ENCODE measurements around the gene VAMP1. TPM values are rescaled to one million over a fixed set of nuclear protein-coding genes. Genes with fewer than 3 reads are reported as not detected.

Gene VAMP1
- total and polyA plus RNA-seq, 2 of the 13 experiments (the other 11 are each of a cell fraction or from before 2014, with no cell fraction given), result 2.5 to 7.4 TPM

- in situ Hi-C loops (cut with HindIII; ENCODE audit: extremely low pct_ligation_motif_present, low pct_unique_long_range_greater_than_20kb) (loop anchor here (25.0 kb wide), 1 partner anchor 396 kb away; no protein-coding TSS in a partner anchor), intact Hi-C loops (cut with micrococcal nuclease; ENCODE audit: unreplicated experiment) (no loop called here)
- DNase-seq (ENCODE audit: low spot score) (no peak), FAIRE-seq (no peak), ATAC-seq (no peak)
- H2AFZ ChIP-seq (ENCODE audit: low read length), result no peak overlapping the region
- no peak overlapping the region for H3K27ac ChIP-seq (ENCODE audit: extremely low read length, insufficient read depth, low read length)
- H3K4me1 ChIP-seq (ENCODE audit: insufficient read depth, low read length), result 0 out of 2 replicates have a peak, but pooled peaks cover under 1% of the 10 kb centered on the region
- H3K9me3 ChIP-seq (ENCODE audit: low read length), result no peaks in the 10 kb centered on the region
- no peaks in the 10 kb centered on the region for H4K20me1 ChIP-seq (ENCODE audit: insufficient read depth, low read length)
- TF ChIP-seq HNRNPK (IDR thresholded peaks at IDR 0.05; ENCODE audit: low read depth, low read length, poor library complexity, severe bottlenecking), result no peak
- no peak for TF ChIP-seq ATM (IDR thresholded peaks at IDR 0.05; ENCODE audit: borderline replicate concordance)
- no peak for TF ChIP-seq ZNF382 (CRISPR knock-in tag; IDR thresholded peaks at IDR 0.05; ENCODE audit: borderline replicate concordance)
- no peak for TF ChIP-seq TAF1 (CRISPR knock-in tag; IDR thresholded peaks at IDR 0.05)
- TF ChIP-seq TRIM24 (CRISPR knock-in tag; IDR thresholded peaks at IDR 0.05), result no peak
- H3K9ac ChIP-seq (ENCODE audit: insufficient read depth, low read depth, low read length), result no peak overlapping the region
- peaks cover 14 to 48% of the 10 kb centered on the region in 2 experiments for H3K36me3 ChIP-seq (replicated peaks in 1 of 2; ENCODE audit: control insufficient read depth in 1 of 2, insufficient read depth in 2 of 2, low read length in 2 of 2)
- BruUV-seq (replicated peaks), result no TSS peak
- H3K4me2 ChIP-seq (ENCODE audit: low read depth, low read length), result no peak overlapping the region
- POLR2A ChIA-PET, result interaction anchor here (0.8 to 2.3 kb wide), 4 partner anchors 12 to 95 kb away, joined by 3 to 12 read pairs (median 6); partner anchors contain the start of gene VAMP1
- no peak overlapping the region for H3K4me3 ChIP-seq (replicated peaks in 1 of 3; ENCODE audit: insufficient read depth in 1 of 3, low read depth in 2 of 3, low read length in 3 of 3)
- H3K27me3 ChIP-seq (ENCODE audit: control insufficient read depth in 1 of 2, insufficient read depth in 2 of 2, low read length in 2 of 2), result no peaks in the 10 kb centered on the region
- CTCF ChIA-PET (ENCODE audit: low intra/inter-chr PET ratio, low total read pairs), result no interaction called here
- no peaks in the 10 kb centered on the region for H3K79me2 ChIP-seq (ENCODE audit: insufficient read depth, low read length)
- WGBS (ENCODE audit: low lambda C conversion rate), result 96% methylated on average over 14 of the region's 14 CpGs
Observed at GRCh38 chr12:6458281-6459003, 12.0 kb downstream of the VAMP1 start.

DNA sequence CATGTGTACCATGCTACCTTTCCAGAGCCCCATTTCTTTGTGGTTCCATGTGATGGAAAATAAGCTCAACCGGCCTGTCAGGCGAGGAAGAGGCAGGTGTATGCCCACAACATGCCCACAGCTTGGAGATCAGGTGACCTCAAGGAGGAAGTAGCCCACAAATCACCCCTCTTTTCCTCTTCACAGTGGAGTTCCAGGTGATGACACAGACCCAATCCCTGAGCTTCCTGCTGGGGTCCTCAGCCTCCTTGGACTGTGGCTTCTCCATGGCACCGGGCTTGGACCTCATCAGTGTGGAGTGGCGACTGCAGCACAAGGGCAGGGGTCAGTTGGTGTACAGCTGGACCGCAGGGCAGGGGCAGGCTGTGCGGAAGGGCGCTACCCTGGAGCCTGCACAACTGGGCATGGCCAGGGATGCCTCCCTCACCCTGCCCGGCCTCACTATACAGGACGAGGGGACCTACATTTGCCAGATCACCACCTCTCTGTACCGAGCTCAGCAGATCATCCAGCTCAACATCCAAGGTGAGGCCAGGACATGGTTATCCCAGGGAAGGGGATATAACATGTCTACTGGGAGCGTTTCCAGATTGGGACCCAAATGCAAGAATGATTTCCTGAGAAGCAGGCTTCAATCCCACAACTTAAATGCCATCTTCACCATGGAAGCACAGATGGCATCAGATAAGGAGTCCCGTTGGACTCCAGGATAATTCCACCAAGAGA is 13.1 kb downstream of the VAMP1 start:
- no peak overlapping the region for H2AFZ ChIP-seq (ENCODE audit: low read length)
- no peak for ATAC-seq
- CTCF ChIA-PET (ENCODE audit: low intra/inter-chr PET ratio, low total read pairs), result no interaction called here
- H4K20me1 ChIP-seq (ENCODE audit: insufficient read depth, low read length), result no peaks in the 10 kb centered on the region
- H3K9me3 ChIP-seq (ENCODE audit: low read length), result no peaks in the 10 kb centered on the region
- no peak overlapping the region for H3K4me2 ChIP-seq (ENCODE audit: low read depth, low read length)
- peaks cover 4% of the 10 kb centered on the region for H3K79me2 ChIP-seq (ENCODE audit: insufficient read depth, low read length)
- no peak overlapping the region for H3K9ac ChIP-seq (ENCODE audit: insufficient read depth, low read depth, low read length)
- WGBS (ENCODE audit: low lambda C conversion rate), result 99% methylated on average over 8 of the region's 12 CpGs
- FAIRE-seq, result no peak
- POLR2A ChIA-PET, result interaction anchor here (2.3 kb wide), 1 partner anchor 13 kb away, joined by 9 read pairs; the partner anchor contains the start of gene VAMP1
- intact Hi-C loops (cut with micrococcal nuclease; ENCODE audit: unreplicated experiment), result no loop called here
- H3K36me3 ChIP-seq (replicated peaks in 1 of 2; ENCODE audit: control insufficient read depth in 1 of 2, insufficient read depth in 2 of 2, low read length in 2 of 2), result peaks cover 9 to 41% of the 10 kb centered on the region in 2 experiments
- TF ChIP-seq NFIC (IDR thresholded peaks at IDR 0.05; ENCODE audit: low read length), result no peak
- no peak for TF ChIP-seq PITX1 (CRISPR knock-in tag; IDR thresholded peaks at IDR 0.05)
- no peak for TF ChIP-seq ZNF350 (CRISPR knock-in tag; IDR thresholded peaks at IDR 0.05; ENCODE audit: borderline replicate concordance, low read depth)
- no peak for TF ChIP-seq HMG20B (CRISPR knock-in tag; conservative IDR thresholded peaks at IDR 0.05)
- TF ChIP-seq AGO2 (optimal IDR thresholded peaks at IDR 0.05; ENCODE audit: low read depth, low read length), result peak; percentile 34
- peaks cover 11% of the 10 kb centered on the region for H3K4me1 ChIP-seq (ENCODE audit: insufficient read depth, low read length)
- H3K27me3 ChIP-seq (ENCODE audit: control insufficient read depth in 1 of 2, insufficient read depth in 2 of 2, low read length in 2 of 2), result no peaks in the 10 kb centered on the region; a peak in 1 of 5 replicates
- in situ Hi-C loops (cut with HindIII; ENCODE audit: extremely low pct_ligation_motif_present, low pct_unique_long_range_greater_than_20kb), result loop anchor here (25.0 kb wide), 1 partner anchor 395 kb away; no protein-coding TSS in a partner anchor
- DNase-seq (ENCODE audit: low spot score), result no peak
- H3K4me3 ChIP-seq (replicated peaks in 1 of 3; ENCODE audit: insufficient read depth in 1 of 3, low read depth in 2 of 3, low read length in 3 of 3), result no peak overlapping the region
- BruUV-seq (replicated peaks), result no TSS peak
- H3K27ac ChIP-seq (ENCODE audit: extremely low read length, insufficient read depth, low read length), result no peak overlapping the region
